ENCODE data around the gene GPC6.

GRCh38 chr13:93589788-93590187, 363.2 kb downstream of the GPC6 start:
- TF ChIP-seq KLF9 (tag by site-specific recombination; IDR thresholded peaks at IDR 0.05; ENCODE audit: low read depth) = no peak
- TF ChIP-seq MEIS1 (CRISPR knock-in tag; IDR thresholded peaks at IDR 0.05; ENCODE audit: borderline replicate concordance) = no peak
- TF ChIP-seq CTCF (tag by site-specific recombination; IDR thresholded peaks at IDR 0.05) = no peak
